ENCODE measurements around the gene TUBE1.

GRCh38 chr6:112122756-112123155 is 35.5 kb upstream of the TUBE1 start:
- no peak for TF ChIP-seq CTCF (IDR thresholded peaks at IDR 0.05)
- no peak for TF ChIP-seq POLR2A (IDR thresholded peaks at IDR 0.05)
- TF ChIP-seq EP300 (IDR thresholded peaks at IDR 0.05) = no peak

Measured in ovary (tissue), 3 donors.